ENCODE results near the gene OTOP3.

DNA sequence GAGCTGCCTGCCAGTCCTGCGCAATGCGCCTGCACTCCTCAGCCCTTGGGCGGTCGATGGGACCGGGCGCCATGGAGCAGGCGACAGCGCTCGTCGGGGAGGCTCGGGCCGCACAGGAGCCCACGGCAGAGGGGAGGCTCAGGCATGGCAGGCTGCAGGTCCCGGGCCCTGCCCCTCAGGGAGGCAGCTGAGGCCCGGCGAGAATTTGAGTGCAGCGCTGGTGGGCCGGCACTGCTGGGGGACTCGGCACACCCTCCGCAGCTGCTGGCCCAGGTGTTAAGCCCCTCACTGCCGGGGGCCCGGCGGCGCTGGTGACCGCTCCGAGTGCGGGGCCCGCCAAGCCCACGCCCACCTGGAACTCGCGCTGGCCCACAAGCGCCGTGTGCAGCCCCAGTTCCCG lies 28.7 kb upstream of the OTOP3 start:
- TF ChIP-seq, protein P1, sequence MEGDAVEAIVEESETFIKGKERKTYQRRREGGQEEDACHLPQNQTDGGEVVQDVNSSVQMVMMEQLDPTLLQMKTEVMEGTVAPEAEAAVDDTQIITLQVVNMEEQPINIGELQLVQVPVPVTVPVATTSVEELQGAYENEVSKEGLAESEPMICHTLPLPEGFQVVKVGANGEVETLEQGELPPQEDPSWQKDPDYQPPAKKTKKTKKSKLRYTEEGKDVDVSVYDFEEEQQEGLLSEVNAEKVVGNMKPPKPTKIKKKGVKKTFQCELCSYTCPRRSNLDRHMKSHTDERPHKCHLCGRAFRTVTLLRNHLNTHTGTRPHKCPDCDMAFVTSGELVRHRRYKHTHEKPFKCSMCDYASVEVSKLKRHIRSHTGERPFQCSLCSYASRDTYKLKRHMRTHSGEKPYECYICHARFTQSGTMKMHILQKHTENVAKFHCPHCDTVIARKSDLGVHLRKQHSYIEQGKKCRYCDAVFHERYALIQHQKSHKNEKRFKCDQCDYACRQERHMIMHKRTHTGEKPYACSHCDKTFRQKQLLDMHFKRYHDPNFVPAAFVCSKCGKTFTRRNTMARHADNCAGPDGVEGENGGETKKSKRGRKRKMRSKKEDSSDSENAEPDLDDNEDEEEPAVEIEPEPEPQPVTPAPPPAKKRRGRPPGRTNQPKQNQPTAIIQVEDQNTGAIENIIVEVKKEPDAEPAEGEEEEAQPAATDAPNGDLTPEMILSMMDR (conservative IDR thresholded peaks at IDR 0.05 in 1 of 2, IDR thresholded peaks at IDR 0.05 in 1 of 2; ENCODE audit: low read depth in 1 of 2, low read length in 2 of 2), result no peak
- no peak for TF ChIP-seq EZH2 (IDR thresholded peaks at IDR 0.05; ENCODE audit: low read length, missing control alignments)
